22Rv1 (cell line): ENCODE measurements around the gene SH2D3C.

Experiments
- H3K27ac ChIP-seq: fragments of 450-650 bp; 2 replicates; pipeline ENCODE4 v1.5.1; 2017
- ZFX ChIP-seq: fragments of 450-650 bp; IDR thresholded peaks from 2 replicates; pipeline ENCODE4 v1.6.1; 2017; ENCODE audit warnings: antibody characterized with exemption, borderline replicate concordance
- TF ChIP-seq, protein P1 (sequence below): fragments of 450-650 bp; IDR thresholded peaks from 2 replicates; pipeline ENCODE4 v1.5.1; 2017; ENCODE audit warnings: mild to moderate bottlenecking

The SH2D3C gene

GRCh38 chr9:127768698-127769097, 9.8 kb downstream of the SH2D3C start:
- H3K27ac ChIP-seq = no peak overlapping the region

DNA sequence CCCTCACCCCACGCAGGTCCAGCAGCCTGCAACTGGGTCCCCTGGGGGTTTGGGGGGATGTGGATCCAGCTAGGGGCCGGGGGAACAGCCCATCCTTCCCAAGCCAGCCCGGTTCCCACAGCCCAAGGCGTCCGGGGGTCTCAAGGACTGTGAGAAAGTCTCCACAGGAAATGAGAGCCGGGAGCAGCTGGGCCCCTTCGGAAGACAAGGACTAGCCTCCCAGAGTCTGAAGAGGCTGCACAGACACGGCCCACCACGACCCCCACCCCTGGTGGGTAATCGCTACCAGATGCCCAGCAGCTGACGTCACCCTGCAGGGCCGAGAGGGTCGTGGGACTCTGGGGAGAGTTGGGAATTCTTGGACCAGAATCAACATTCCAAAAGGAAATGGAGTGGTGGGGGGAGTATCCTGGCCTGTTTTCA, 10.5 kb downstream of the SH2D3C start:
- H3K27ac ChIP-seq = no peak overlapping the region
- TF ChIP-seq ZFX = no peak
- TF ChIP-seq, protein P1, sequence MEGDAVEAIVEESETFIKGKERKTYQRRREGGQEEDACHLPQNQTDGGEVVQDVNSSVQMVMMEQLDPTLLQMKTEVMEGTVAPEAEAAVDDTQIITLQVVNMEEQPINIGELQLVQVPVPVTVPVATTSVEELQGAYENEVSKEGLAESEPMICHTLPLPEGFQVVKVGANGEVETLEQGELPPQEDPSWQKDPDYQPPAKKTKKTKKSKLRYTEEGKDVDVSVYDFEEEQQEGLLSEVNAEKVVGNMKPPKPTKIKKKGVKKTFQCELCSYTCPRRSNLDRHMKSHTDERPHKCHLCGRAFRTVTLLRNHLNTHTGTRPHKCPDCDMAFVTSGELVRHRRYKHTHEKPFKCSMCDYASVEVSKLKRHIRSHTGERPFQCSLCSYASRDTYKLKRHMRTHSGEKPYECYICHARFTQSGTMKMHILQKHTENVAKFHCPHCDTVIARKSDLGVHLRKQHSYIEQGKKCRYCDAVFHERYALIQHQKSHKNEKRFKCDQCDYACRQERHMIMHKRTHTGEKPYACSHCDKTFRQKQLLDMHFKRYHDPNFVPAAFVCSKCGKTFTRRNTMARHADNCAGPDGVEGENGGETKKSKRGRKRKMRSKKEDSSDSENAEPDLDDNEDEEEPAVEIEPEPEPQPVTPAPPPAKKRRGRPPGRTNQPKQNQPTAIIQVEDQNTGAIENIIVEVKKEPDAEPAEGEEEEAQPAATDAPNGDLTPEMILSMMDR = no peak

More at GRCh38 chr9:127768698-127769097, 9.8 kb downstream of the SH2D3C start:
- TF ChIP-seq, protein P1 = no peak
- TF ChIP-seq ZFX = no peak

DNA sequence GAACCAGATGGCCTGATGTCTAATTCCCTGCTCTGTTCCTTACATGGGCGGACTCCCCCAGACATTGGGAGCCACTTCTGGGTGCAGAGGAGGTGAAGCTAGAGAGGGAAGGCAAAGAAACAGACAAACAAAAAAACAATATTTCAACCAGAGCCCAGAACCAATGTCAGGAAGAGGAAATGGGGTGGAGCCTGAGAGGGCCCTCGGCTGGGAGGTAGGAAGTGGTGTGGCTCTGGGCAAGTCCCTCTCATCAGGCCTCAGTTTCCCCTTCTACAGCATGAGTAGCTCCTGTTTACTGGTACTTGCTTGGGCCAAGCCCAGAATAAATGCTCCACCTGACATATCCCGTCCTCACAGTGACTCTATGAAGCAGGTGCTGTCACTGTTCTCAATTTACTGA, 11.1 kb downstream of the SH2D3C start:
- H3K27ac ChIP-seq = no peak overlapping the region

DNA sequence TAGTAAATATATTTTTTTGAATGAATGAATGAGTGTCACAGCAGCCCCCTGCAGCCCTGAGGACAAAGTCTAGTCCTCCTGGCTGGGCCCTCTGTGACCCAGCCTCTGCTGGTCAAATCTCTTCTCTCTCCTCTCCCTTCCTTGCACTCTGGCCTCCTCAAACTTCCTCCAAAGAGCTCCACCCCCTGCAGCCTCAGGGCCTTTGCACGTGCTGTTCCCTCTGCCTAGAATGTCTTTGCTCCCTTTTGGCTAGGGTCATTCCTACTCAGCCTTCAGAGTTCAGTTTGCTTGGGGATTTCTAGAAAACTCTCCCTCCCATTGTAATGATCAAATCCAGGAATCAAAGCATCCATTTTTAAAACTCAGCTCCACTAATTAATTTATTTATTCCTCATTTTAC, 13.0 kb downstream of the SH2D3C start:
- TF ChIP-seq, protein P1 = no peak
- TF ChIP-seq ZFX = no peak
- H3K27ac ChIP-seq = no peak overlapping the region

More for the DNA sequence above, 11.1 kb downstream of the SH2D3C start:
- TF ChIP-seq, protein P1 = no peak
- TF ChIP-seq ZFX = no peak

GRCh38 chr9:127763918-127764384, 14.5 kb downstream of the SH2D3C start:
- TF ChIP-seq, protein P1 = peak; percentile 52
- TF ChIP-seq ZFX = no peak

GRCh38 chr9:127762111-127762676, 16.3 kb downstream of the SH2D3C start:
- no peak overlapping the region for H3K27ac ChIP-seq
- TF ChIP-seq ZFX = no peak
- TF ChIP-seq, protein P1 = no peak

More at GRCh38 chr9:127763918-127764384, 14.5 kb downstream of the SH2D3C start:
- H3K27ac ChIP-seq = no peak overlapping the region

DNA sequence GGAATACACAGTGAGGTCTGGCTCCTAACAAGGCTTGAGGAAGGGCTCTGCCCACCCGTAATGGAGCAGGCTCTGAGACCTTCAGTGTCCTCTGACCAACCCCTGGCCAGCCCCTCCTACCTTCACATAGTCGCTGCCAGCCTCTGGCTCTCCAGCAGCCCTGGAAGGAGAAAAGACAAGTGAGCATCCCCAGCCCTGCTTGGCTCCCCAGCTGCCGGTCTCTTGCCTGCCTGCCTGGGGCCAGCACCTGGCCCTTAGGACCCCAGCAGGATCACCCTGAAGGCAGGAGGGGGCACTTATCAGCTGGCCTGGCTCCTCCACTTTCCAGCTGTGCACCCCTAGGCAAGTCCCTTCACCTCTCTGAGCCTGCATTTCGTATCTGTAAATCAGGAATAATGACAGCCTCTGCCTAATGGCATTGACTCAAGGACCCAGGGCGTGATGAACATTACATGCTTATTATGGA, 16.9 kb downstream of the SH2D3C start:
- TF ChIP-seq, protein P1 = no peak
- no peak for TF ChIP-seq ZFX
- no peak overlapping the region for H3K27ac ChIP-seq
